Hepatocyte (in vitro differentiated cells): ENCODE measurements around the gene ZNF638. TPM values are rescaled to one million over a fixed set of nuclear protein-coding genes. Genes with fewer than 3 reads are reported as not detected.

Experiments used
- DNase-seq: peaks from one replicate; pipeline ENCODE4 v3.0.0-alpha.2; 2016; ENCODE audit warnings: low spot score
- H2AFZ ChIP-seq: fragments of 200-600 bp; sonication (generic); 2 replicates; pipeline ENCODE4 v1.6.0; 2016; ENCODE audit warnings: antibody characterized with exemption, mild to moderate bottlenecking
- H3K27ac ChIP-seq: fragments of 200-600 bp; sonication (generic); 2 replicates; pipeline ENCODE4 v1.5.1; 2016; ENCODE audit warnings: mild to moderate bottlenecking
- H3K27me3 ChIP-seq: fragments of 200-600 bp; sonication (generic); 2 replicates; pipeline ENCODE4 v1.6.1; 2016
- H3K36me3 ChIP-seq: fragments of 200-600 bp; sonication (generic); replicated peaks from 2 replicates; pipeline ENCODE4 v1.5.1; 2016; ENCODE audit warnings: low read depth; ENCODE audit not compliant: insufficient read depth
- H3K4me1 ChIP-seq: fragments of 200-600 bp; sonication (generic); 2 replicates; pipeline ENCODE4 v1.5.1; 2016; ENCODE audit warnings: mild to moderate bottlenecking, moderate library complexity; ENCODE audit not compliant: insufficient read depth
- H3K4me2 ChIP-seq: fragments of 200-600 bp; sonication (generic); 2 replicates; pipeline ENCODE4 v1.6.0; 2016
- H3K4me3 ChIP-seq: fragments of 200-600 bp; sonication (generic); 2 replicates; pipeline ENCODE4 v1.5.1; 2016; ENCODE audit warnings: mild to moderate bottlenecking
- H3K79me2 ChIP-seq: fragments of 200-600 bp; sonication (generic); 2 replicates; pipeline ENCODE4 v1.6.0; 2017; ENCODE audit warnings: mild to moderate bottlenecking
- H3K9me2 ChIP-seq: fragments of 200-600 bp; sonication (generic); replicated peaks from 2 replicates; pipeline ENCODE4 v1.6.0; 2017; ENCODE audit warnings: mild to moderate bottlenecking; ENCODE audit not compliant: insufficient read depth
- H3K9me3 ChIP-seq: fragments of 200-600 bp; sonication (generic); 2 replicates; pipeline ENCODE4 v1.5.1; 2016; ENCODE audit warnings: low read depth, mild to moderate bottlenecking
- H4K20me1 ChIP-seq: fragments of 200-600 bp; sonication (generic); 2 replicates; pipeline ENCODE4 v1.6.0; 2016; ENCODE audit warnings: mild to moderate bottlenecking; ENCODE audit not compliant: insufficient read depth, poor library complexity, severe bottlenecking
- CTCF ChIP-seq: fragments of 200-600 bp; sonication (generic); IDR thresholded peaks from 2 replicates; pipeline ENCODE4 v1.5.1; 2016; ENCODE audit warnings: antibody characterized with exemption, mild to moderate bottlenecking; ENCODE audit not compliant: poor library complexity
- EZH2 ChIP-seq: fragments of 200-600 bp; sonication (generic); IDR thresholded peaks from 2 replicates; pipeline ENCODE4 v1.6.1; 2016; ENCODE audit warnings: antibody characterized with exemption, mild to moderate bottlenecking, borderline replicate concordance
- EZH2phosphoT487 ChIP-seq: fragments of 200-600 bp; sonication (generic); IDR thresholded peaks from one replicate; pipeline ENCODE4 v1.6.1; 2018; ENCODE audit warnings: antibody characterized with exemption, mild to moderate bottlenecking, low read depth, moderate library complexity; ENCODE audit not compliant: unreplicated experiment, severe bottlenecking
- WGBS: methylation state at CpG from one replicate; pipeline ENCODE4 v1.1.6; 2016; ENCODE audit warnings: low lambda C conversion rate; ENCODE audit errors: missing lambda C conversion rate; 5-methylcytosine and 5-hydroxymethylcytosine counted together
- polyA plus RNA-seq: library from polyadenylated mRNA; unstranded; fragments of >200 nt; fragmentation: Nextera tagmentation; extraction: Ambion mirVana; gene quantifications from 2 replicates; pipeline ENCODE4 v1.2.1, GENCODE V29; 2016
- total RNA-seq: library from RNA; depleted of rRNA; stranded (reverse); fragments of >200 nt; gene quantifications from 2 replicates; pipeline ENCODE4 v1.2.3, GENCODE V29; 2014

The ZNF638 gene
- 141 and 170 TPM in 2 replicates for total RNA-seq
- 41.2 and 52.7 TPM in 2 replicates for polyA plus RNA-seq

GRCh38 chr2:71331581-71332434 is at the start of gene ZNF638:
TSS of gene ZNF638 (plus strand) at chr2:71331782. CDS start at chr2:71348955, 17,173 bp downstream.
- H3K27me3 ChIP-seq: no peaks in the 10 kb centered on the region
- H3K27ac ChIP-seq: peak within 1 kb of the TSS; percentile 98
- peak; percentile 99 for DNase-seq
- whole genome bisulfite sequencing: under 1% methylated on average over 66 of the region's 82 CpGs
- peak within 1 kb of the TSS; percentile 85 for H3K4me3 ChIP-seq
- H3K4me1 ChIP-seq: peaks cover 8% of the 10 kb centered on the region
- no peaks in the 10 kb centered on the region for H3K9me2 ChIP-seq
- TF ChIP-seq CTCF (peak; percentile 87), EZH2 (no peak)
- peak within 1 kb of the TSS; percentile 87 for H2AFZ ChIP-seq
- no peaks in the 10 kb centered on the region for H3K9me3 ChIP-seq
- H3K79me2 ChIP-seq: peaks cover 54% of the 10 kb centered on the region
- H3K4me2 ChIP-seq: peak within 1 kb of the TSS; percentile 84
- no peaks in the 10 kb centered on the region for H3K36me3 ChIP-seq
- H4K20me1 ChIP-seq: peaks cover 44% of the 10 kb centered on the region

- no peak for TF ChIP-seq EZH2phosphoT487
- TF ChIP-seq EZH2: no peak
- no peak for TF ChIP-seq CTCF
- Histone ChIP-seq H3K27ac (no peak overlapping the region), H2AFZ (no peak overlapping the region), H3K9me2 (no peaks in the 10 kb centered on the region), H3K9me3 (no peaks in the 10 kb centered on the region), H3K4me2 (no peak overlapping the region), H3K4me1 (peaks cover 10% of the 10 kb centered on the region), H3K27me3 (peaks cover 64% of the 10 kb centered on the region), H3K36me3 (no peaks in the 10 kb centered on the region), H3K79me2 (no peaks in the 10 kb centered on the region), H3K4me3 (no peak overlapping the region), H4K20me1 (no peaks in the 10 kb centered on the region)
- no peak for DNase-seq
- WGBS: 88% methylated on average over 4 of the region's 4 CpGs
These were observed 49.6 kb upstream of the ZNF638 start for GRCh38 chr2:71281950-71282349.

GRCh38 chr2:71282493-71282892 is 49.1 kb upstream of the ZNF638 start:
- peaks cover 4% of the 10 kb centered on the region for H3K4me1 ChIP-seq
- H3K9me2 ChIP-seq: no peaks in the 10 kb centered on the region
- no peak overlapping the region for H3K27ac ChIP-seq
- H3K9me3 ChIP-seq: no peaks in the 10 kb centered on the region
- peaks cover 59% of the 10 kb centered on the region for H3K27me3 ChIP-seq
- no peak overlapping the region for H2AFZ ChIP-seq
- no peak overlapping the region for H3K4me2 ChIP-seq
- TF ChIP-seq CTCF (no peak), EZH2phosphoT487 (no peak), EZH2 (no peak)
- H4K20me1 ChIP-seq: no peaks in the 10 kb centered on the region
- DNase-seq: no peak
- H3K36me3 ChIP-seq: no peaks in the 10 kb centered on the region
- H3K4me3 ChIP-seq: no peak overlapping the region
- no peaks in the 10 kb centered on the region for H3K79me2 ChIP-seq
